ENCODE data around the gene GNG3. TPM values are rescaled to one million over a fixed set of nuclear protein-coding genes. Genes with fewer than 3 reads are reported as not detected.

GNG3 gene
- total RNA-seq, 4 donors from 2014 or later = not detected

GRCh38 chr11:62721994-62722393 lies 14.5 kb downstream of the GNG3 start:
- DNase-seq (ENCODE audit: low spot score in 2 of 2) = no peak
- TF ChIP-seq CTCF (IDR thresholded peaks at IDR 0.05) (no peak), POLR2A (IDR thresholded peaks at IDR 0.05) (no peak)
- no peak overlapping the region for H3K4me3 ChIP-seq (ENCODE audit: low read depth, poor library complexity, severe bottlenecking)
- WGBS, 2 donors = 66 to 67% methylated on average over 7 of the region's 7 CpGs
- intact Hi-C loops (cut with DNase I; ENCODE audit: low total_unique reads) = no loop called here

- DNase-seq (ENCODE audit: low spot score in 2 of 2) = peak in 1 of 2 donors; percentile 28
- intact Hi-C loops (cut with DNase I; ENCODE audit: low total_unique reads) = no loop called here
- TF ChIP-seq CTCF (IDR thresholded peaks at IDR 0.05) (no peak), POLR2A (IDR thresholded peaks at IDR 0.05) (no peak)
- 21 to 36% methylated on average over 8 of the region's 8 CpGs for WGBS, 2 donors
- no peak overlapping the region for H3K4me3 ChIP-seq (ENCODE audit: low read depth, poor library complexity, severe bottlenecking)
Observed at GRCh38 chr11:62724171-62724570, 16.7 kb downstream of the GNG3 start.

GRCh38 chr11:62725646-62726045 lies 18.2 kb downstream of the GNG3 start:
- DNase-seq (ENCODE audit: low spot score in 2 of 2) = no peak
- TF ChIP-seq CTCF (IDR thresholded peaks at IDR 0.05) (no peak), POLR2A (IDR thresholded peaks at IDR 0.05) (no peak)
- intact Hi-C loops (cut with DNase I; ENCODE audit: low total_unique reads) = no loop called here

GRCh38 chr11:62726156-62726914 lies 18.9 kb downstream of the GNG3 start:
- peak; percentile 34 to 89 for DNase-seq (ENCODE audit: low spot score in 2 of 2)
- no peak for TF ChIP-seq POLR2A (IDR thresholded peaks at IDR 0.05)
- intact Hi-C loops (cut with DNase I; ENCODE audit: low total_unique reads) = no loop called here
- peak overlapping the region; percentile 88 for H3K4me3 ChIP-seq (ENCODE audit: low read depth, poor library complexity, severe bottlenecking)
- WGBS, 2 donors = 0 to 1% methylated on average over 44 to 51 of the region's 51 CpGs

More at GRCh38 chr11:62725646-62726045, 18.2 kb downstream of the GNG3 start:
- WGBS, 2 donors = 0 to 3% methylated on average over 7 of the region's 7 CpGs
- peak overlapping the region; percentile 88 for H3K4me3 ChIP-seq (ENCODE audit: low read depth, poor library complexity, severe bottlenecking)

- no peak for TF ChIP-seq POLR2A (IDR thresholded peaks at IDR 0.05)
- 0 to 2% methylated on average over 32 to 37 of the region's 37 CpGs for WGBS, 2 donors
- DNase-seq (ENCODE audit: low spot score in 2 of 2) = no peak
- peak overlapping the region; percentile 88 for H3K4me3 ChIP-seq (ENCODE audit: low read depth, poor library complexity, severe bottlenecking)
- intact Hi-C loops (cut with DNase I; ENCODE audit: low total_unique reads) = no loop called here
Observed at GRCh38 chr11:62726915-62727164, 19.4 kb downstream of the GNG3 start.

GRCh38 chr11:62727165-62727871 lies 19.8 kb downstream of the GNG3 start, which contains the start of gene HNRNPUL2:
Gene HNRNPUL2 (minus strand): TSS chr11:62727457. CDS start chr11:62727156, 301 bp downstream.
- peak within 1 kb of the TSS; percentile 88 for H3K4me3 ChIP-seq (ENCODE audit: low read depth, poor library complexity, severe bottlenecking)
- TF ChIP-seq POLR2A (IDR thresholded peaks at IDR 0.05) = peak in 1 of 2 donors; percentile 89
- no peak for TF ChIP-seq CTCF (IDR thresholded peaks at IDR 0.05)
- peak; percentile 97 to 100 for DNase-seq (ENCODE audit: low spot score in 2 of 2)
- intact Hi-C loops (cut with DNase I; ENCODE audit: low total_unique reads) = no loop called here
- 0 to 1% methylated on average over 46 to 47 of the region's 72 CpGs for WGBS, 2 donors

Measured in lower leg skin (tissue), 4 donors.